Measurements from ENCODE around the gene GNAO1.

GNAO1 gene

DNA sequence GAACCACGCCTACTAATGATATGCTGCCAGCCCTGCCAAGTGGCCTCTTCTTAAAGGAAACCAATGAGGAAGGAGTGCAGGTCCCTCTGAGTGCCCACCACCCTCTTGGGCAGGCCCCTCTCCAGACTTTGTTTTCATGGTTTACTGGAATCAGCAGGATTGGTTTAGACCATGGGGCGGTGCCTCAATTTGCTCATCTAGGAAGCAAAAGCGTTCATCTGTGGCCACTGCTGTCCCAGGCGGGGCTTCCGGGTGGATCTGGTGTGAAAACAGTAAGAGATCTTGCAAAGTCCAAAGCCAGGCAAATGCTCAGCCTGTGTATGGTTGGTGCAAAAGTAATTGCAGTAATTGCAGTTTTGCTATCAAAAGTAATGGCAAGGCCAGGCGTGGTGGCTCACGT is 162.7 kb downstream of the GNAO1 start:
- DNase-seq (ENCODE audit: low spot score), result no peak
- TF ChIP-seq, protein P1, sequence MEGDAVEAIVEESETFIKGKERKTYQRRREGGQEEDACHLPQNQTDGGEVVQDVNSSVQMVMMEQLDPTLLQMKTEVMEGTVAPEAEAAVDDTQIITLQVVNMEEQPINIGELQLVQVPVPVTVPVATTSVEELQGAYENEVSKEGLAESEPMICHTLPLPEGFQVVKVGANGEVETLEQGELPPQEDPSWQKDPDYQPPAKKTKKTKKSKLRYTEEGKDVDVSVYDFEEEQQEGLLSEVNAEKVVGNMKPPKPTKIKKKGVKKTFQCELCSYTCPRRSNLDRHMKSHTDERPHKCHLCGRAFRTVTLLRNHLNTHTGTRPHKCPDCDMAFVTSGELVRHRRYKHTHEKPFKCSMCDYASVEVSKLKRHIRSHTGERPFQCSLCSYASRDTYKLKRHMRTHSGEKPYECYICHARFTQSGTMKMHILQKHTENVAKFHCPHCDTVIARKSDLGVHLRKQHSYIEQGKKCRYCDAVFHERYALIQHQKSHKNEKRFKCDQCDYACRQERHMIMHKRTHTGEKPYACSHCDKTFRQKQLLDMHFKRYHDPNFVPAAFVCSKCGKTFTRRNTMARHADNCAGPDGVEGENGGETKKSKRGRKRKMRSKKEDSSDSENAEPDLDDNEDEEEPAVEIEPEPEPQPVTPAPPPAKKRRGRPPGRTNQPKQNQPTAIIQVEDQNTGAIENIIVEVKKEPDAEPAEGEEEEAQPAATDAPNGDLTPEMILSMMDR (IDR thresholded peaks at IDR 0.05; ENCODE audit: extremely low read depth, missing control alignments), result no peak

GRCh38 chr16:56354746-56355145 is 163.5 kb downstream of the GNAO1 start:
- no peak for DNase-seq (ENCODE audit: low spot score)

GRCh38 chr16:56355221-56355620 is 163.9 kb downstream of the GNAO1 start:
- DNase-seq (ENCODE audit: low spot score), result no peak
- TF ChIP-seq, protein P1 (IDR thresholded peaks at IDR 0.05; ENCODE audit: extremely low read depth, missing control alignments), result no peak

More at GRCh38 chr16:56354746-56355145, 163.5 kb downstream of the GNAO1 start:
- TF ChIP-seq, protein P1 (IDR thresholded peaks at IDR 0.05; ENCODE audit: extremely low read depth, missing control alignments), result no peak

DNA sequence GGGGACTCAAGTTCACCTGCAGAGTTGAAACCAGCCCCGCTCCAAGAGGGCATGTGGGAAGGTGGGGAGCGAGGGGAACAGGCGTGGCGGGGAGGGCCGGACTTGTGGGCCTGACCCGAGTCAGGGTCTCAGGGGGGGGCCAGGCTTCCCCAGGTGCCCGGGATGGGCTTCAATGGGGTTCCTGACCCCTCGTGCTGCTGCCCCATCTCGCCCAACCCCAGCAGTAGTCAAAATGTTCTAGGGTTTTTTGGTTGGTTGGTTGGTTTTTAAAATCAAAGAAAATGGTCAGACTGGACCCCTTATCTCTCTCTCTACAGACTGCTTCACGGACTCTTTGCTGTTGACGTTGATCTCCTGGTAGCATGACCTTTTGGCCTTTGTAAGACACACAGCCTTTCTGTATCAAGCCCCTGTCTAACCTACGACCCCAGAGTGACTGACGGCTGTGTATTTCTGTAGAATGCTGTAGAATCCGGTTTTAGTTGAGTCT is 164.5 kb downstream of the GNAO1 start:
- DNase-seq (ENCODE audit: low spot score), result no peak
- TF ChIP-seq, protein P1 (IDR thresholded peaks at IDR 0.05; ENCODE audit: extremely low read depth, missing control alignments), result no peak

DNA sequence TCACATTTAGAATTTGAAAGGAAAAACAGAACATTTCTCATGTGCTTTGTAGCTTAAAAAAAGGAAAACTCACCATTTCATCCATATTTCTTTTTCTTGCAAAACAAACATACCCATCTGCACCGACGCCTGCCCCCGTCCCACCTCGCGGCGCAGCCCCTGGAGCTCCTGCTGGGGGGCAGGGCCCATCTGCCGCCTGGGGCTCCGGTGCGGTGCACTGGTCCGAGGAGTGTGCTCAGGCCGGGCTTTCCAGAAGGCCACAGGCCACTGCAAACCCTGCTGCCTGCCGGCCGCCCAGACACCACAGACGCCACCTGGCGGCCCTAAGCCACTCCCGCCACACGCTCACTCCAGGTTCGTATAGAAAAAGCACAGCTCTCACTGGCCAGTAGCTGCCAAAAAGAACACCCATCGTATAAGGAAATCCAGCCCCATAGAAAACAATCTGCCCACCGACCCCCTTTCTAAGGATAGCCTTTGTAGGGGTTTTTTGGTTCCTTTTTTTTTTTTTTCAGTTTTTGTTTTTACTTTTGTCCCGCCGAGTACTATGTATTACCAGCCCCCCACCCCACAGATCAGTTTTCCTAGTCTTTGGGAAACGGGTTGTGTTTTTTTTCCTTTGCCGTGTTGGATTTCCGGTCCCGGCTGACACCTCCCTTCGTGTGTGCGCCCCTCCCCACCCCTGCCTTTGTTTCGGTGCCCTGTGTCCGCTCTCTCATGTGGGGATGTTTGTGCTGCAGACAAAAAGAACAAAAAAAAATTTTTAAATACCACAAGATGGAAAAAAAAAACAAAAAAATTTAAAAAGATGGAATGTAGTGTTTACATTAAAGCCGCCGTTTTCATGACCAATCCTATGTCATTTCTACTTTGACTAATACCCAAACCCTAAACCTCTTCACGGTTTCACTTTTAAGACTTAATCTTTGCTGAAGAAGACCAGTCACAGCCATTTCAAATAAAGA is 165.3 kb downstream of the GNAO1 start:
- TF ChIP-seq, protein P1 (IDR thresholded peaks at IDR 0.05; ENCODE audit: extremely low read depth, missing control alignments), result peak; percentile 96
- DNase-seq (ENCODE audit: low spot score), result peak; percentile 91

DNA sequence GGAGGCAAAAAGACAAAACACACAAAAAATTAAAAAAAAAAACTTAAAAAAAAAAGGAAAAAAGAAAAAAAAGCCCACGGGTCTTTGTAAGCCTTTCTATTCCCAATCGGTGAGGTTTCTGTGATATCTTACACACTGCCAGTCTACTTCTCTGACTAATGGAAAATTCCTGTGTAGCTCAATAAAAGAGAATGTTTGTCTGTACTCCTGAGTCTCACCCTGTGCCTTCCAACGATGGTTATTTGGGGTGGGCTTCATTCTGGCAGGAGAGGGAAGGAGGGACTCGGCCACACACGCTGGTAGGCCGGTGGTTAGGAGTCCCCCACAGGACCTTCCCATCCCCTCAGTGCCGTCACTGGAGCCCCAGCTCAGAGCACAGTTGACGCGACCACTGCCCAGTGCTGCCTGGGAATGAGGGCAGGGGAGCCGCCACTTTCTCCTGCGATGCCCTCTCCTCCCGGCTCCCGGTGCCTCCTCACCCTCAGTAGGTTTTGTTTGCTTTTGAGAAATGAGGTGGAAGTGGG is 166.0 kb downstream of the GNAO1 start:
- no peak for DNase-seq (ENCODE audit: low spot score)
- TF ChIP-seq, protein P1 (IDR thresholded peaks at IDR 0.05; ENCODE audit: extremely low read depth, missing control alignments), result no peak

GRCh38 chr16:56357765-56358322 is 166.6 kb downstream of the GNAO1 start:
- no peak for DNase-seq (ENCODE audit: low spot score)
- TF ChIP-seq, protein P1 (IDR thresholded peaks at IDR 0.05; ENCODE audit: extremely low read depth, missing control alignments), result no peak
